ENCODE measurements around the gene ARHGAP6. TPM values are rescaled to one million over a fixed set of nuclear protein-coding genes. Genes with fewer than 3 reads are reported as not detected.

ARHGAP6 gene
- total and polyA plus RNA-seq, 2 of the 4 experiments (the other 2 are of a cell fraction): 1.4 to 1.8 TPM

DNA sequence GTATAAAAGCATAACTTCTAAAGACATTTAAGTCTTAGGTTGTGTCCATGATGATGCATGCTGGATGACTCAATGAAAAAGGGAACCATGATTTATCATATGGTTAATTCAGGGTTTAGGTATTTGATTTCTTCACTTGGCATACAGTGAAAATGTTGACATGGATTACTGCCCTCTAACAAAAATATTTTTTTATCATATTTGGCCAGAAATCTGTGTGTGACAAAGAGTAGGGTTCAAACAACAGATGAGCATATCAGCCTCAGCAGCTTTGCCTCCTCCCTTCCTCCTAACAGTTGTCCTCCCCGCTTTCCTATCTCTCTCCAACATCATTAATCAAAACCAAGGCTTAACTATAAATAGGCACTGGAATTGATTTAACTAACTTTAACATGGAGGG lies 46.3 kb downstream of the ARHGAP6 start:
- Histone ChIP-seq H4K8ac (ENCODE audit: low read depth in 2 of 2, low read length in 2 of 2) (no peak overlapping the region), H3K27ac (ENCODE audit: insufficient read depth, low read length) (no peak overlapping the region), H2BK15ac (ENCODE audit: low read depth, low read length) (no peak overlapping the region), H3K79me1 (ENCODE audit: low read depth in 1 of 2, low read length in 2 of 2) (no peaks in the 10 kb centered on the region), H3K27me3 (ENCODE audit: control insufficient read depth, insufficient read depth, low read length) (no peaks in the 10 kb centered on the region), H2AK5ac (ENCODE audit: low read depth, low read length) (no peak overlapping the region), H2AFZ (replicated peaks; ENCODE audit: low read length, poor library complexity) (no peak overlapping the region), H3K9ac (ENCODE audit: low read depth, low read length) (no peak overlapping the region), H3K9me3 (ENCODE audit: control insufficient read depth, insufficient read depth, low read length) (no peaks in the 10 kb centered on the region), H2AK9ac (replicated peaks; ENCODE audit: low read depth, low read length, poor library complexity) (no peak overlapping the region), H4K20me1 (ENCODE audit: insufficient read depth, low read length) (no peaks in the 10 kb centered on the region), H4K91ac (ENCODE audit: insufficient read depth, low read depth, low read length) (no peak overlapping the region), H4K5ac (ENCODE audit: low read depth, low read length) (no peak overlapping the region), H3K36me3 (ENCODE audit: control insufficient read depth, insufficient read depth, low read length) (no peaks in the 10 kb centered on the region), H2BK120ac (ENCODE audit: low read depth, low read length) (no peak overlapping the region), H2BK20ac (ENCODE audit: low read depth, low read length) (no peak overlapping the region), H3K14ac (replicated peaks; ENCODE audit: low read depth, low read length) (no peak overlapping the region), H3K18ac (ENCODE audit: low read depth, low read length) (no peak overlapping the region), H3K4me3 (ENCODE audit: insufficient read depth, low read depth, low read length) (no peak overlapping the region), H3K56ac (ENCODE audit: extremely low read depth, insufficient read depth, low read length) (no peak overlapping the region), H3K4me1 (ENCODE audit: control insufficient read depth, insufficient read depth, low read length) (no peaks in the 10 kb centered on the region), H2BK5ac (ENCODE audit: low read depth, low read length, poor library complexity, severe bottlenecking) (no peak overlapping the region), H3K9me1 (ENCODE audit: insufficient read depth, low read length) (no peaks in the 10 kb centered on the region), H3K4me2 (ENCODE audit: low read depth, low read length) (no peak overlapping the region), H3K23ac (ENCODE audit: low read depth, low read length) (no peak overlapping the region), H3K4ac (ENCODE audit: low read depth, low read length) (no peak overlapping the region)
- in situ Hi-C loops (cut with MboI; ENCODE audit: low sequenced_read_pairs): no loop called here
- TF ChIP-seq BHLHE40 (IDR thresholded peaks at IDR 0.05; ENCODE audit: low read depth, low read length) (no peak), RAD21 (IDR thresholded peaks at IDR 0.05; ENCODE audit: low read length) (no peak), RFX5 (IDR thresholded peaks at IDR 0.05; ENCODE audit: low read depth, low read length) (no peak), RCOR1 (IDR thresholded peaks at IDR 0.05; ENCODE audit: insufficient replicate concordance, low read length) (no peak), NFE2L2 (IDR thresholded peaks at IDR 0.05; ENCODE audit: low read depth, low read length) (no peak), SMC3 (IDR thresholded peaks at IDR 0.05; ENCODE audit: low read depth, low read length) (no peak), POLR2A (IDR thresholded peaks at IDR 0.05; ENCODE audit: low read depth, low read length) (no peak), FOS (IDR thresholded peaks at IDR 0.05; ENCODE audit: low read depth, low read length) (no peak), MAFK (IDR thresholded peaks at IDR 0.05; ENCODE audit: low read depth, low read length) (no peak), CEBPB (IDR thresholded peaks at IDR 0.05; ENCODE audit: low read depth, low read length) (no peak), MAZ (IDR thresholded peaks at IDR 0.05; ENCODE audit: borderline replicate concordance, low read depth, low read length) (no peak), MXI1 (IDR thresholded peaks at IDR 0.05; ENCODE audit: borderline replicate concordance, low read depth, low read length) (no peak), CHD1 (IDR thresholded peaks at IDR 0.05; ENCODE audit: low read depth, low read length) (no peak)
- TF ChIP-seq, protein P1, sequence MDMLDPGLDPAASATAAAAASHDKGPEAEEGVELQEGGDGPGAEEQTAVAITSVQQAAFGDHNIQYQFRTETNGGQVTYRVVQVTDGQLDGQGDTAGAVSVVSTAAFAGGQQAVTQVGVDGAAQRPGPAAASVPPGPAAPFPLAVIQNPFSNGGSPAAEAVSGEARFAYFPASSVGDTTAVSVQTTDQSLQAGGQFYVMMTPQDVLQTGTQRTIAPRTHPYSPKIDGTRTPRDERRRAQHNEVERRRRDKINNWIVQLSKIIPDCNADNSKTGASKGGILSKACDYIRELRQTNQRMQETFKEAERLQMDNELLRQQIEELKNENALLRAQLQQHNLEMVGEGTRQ (IDR thresholded peaks at IDR 0.05; ENCODE audit: low read depth, low read length): no peak
- TF ChIP-seq, protein P2, sequence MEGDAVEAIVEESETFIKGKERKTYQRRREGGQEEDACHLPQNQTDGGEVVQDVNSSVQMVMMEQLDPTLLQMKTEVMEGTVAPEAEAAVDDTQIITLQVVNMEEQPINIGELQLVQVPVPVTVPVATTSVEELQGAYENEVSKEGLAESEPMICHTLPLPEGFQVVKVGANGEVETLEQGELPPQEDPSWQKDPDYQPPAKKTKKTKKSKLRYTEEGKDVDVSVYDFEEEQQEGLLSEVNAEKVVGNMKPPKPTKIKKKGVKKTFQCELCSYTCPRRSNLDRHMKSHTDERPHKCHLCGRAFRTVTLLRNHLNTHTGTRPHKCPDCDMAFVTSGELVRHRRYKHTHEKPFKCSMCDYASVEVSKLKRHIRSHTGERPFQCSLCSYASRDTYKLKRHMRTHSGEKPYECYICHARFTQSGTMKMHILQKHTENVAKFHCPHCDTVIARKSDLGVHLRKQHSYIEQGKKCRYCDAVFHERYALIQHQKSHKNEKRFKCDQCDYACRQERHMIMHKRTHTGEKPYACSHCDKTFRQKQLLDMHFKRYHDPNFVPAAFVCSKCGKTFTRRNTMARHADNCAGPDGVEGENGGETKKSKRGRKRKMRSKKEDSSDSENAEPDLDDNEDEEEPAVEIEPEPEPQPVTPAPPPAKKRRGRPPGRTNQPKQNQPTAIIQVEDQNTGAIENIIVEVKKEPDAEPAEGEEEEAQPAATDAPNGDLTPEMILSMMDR (conservative IDR thresholded peaks at IDR 0.05; ENCODE audit: low read depth, low read length): no peak
- TF ChIP-seq, protein P3, sequence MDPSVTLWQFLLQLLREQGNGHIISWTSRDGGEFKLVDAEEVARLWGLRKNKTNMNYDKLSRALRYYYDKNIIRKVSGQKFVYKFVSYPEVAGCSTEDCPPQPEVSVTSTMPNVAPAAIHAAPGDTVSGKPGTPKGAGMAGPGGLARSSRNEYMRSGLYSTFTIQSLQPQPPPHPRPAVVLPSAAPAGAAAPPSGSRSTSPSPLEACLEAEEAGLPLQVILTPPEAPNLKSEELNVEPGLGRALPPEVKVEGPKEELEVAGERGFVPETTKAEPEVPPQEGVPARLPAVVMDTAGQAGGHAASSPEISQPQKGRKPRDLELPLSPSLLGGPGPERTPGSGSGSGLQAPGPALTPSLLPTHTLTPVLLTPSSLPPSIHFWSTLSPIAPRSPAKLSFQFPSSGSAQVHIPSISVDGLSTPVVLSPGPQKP (IDR thresholded peaks at IDR 0.05; ENCODE audit: borderline replicate concordance, low read depth, low read length): no peak
- no CpG with 5 or more reads among the region's 1 CpG for WGBS, 2 experiments (ENCODE audit: extremely low coverage in 2 of 2, insufficient read length in 1 of 2)
- dilution Hi-C loops (cut with HindIII; ENCODE audit: low sequenced_read_pairs, unreplicated experiment): no loop called here
- ChIA-PET POLR2A (ENCODE audit: unreplicated experiment) (no interaction called here), CTCF (no interaction called here)
- ATAC-seq (ENCODE audit: low read depth) (no peak; the same call in 1 of the 2 replicates), DNase-seq (peak; percentile 12)
- intact Hi-C loops (cut with micrococcal nuclease): no loop called here
- BruUV-seq (replicated peaks): no TSS peak
